ENCODE data around the gene SLC51B. TPM values are rescaled to one million over a fixed set of nuclear protein-coding genes. Genes with fewer than 3 reads are reported as not detected.

The SLC51B gene
- total RNA-seq, 1 donor from 2014 or later: not detected

DNA sequence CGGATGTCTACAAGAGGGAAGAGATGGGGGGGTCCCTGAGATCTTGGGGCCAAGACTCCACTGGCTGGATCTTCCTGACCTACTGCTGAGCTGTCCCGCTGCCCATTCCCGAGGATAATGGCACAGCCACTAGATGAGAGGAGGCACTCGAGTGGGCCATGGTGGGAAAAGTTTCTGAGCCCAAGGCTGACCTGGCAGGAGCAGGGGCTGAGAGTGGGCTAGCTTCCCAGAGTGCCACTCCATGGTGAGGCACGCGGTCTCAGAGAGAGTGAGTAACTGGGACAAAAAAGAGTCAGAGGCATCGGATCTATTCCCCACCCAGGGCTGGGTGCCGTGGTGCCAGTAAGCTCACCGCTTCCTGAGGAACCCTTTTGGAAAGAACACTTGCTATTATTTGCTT is 10.9 kb downstream of the SLC51B start:
- Mint-ChIP-seq H3K4me1 (ENCODE audit: unreplicated experiment) (peaks cover 16% of the 10 kb centered on the region), H3K27ac (ENCODE audit: unreplicated experiment) (no peak overlapping the region), H3K9me3 (ENCODE audit: unreplicated experiment) (no peaks in the 10 kb centered on the region), H3K36me3 (ENCODE audit: unreplicated experiment) (peaks cover 1% of the 10 kb centered on the region), H3K27me3 (ENCODE audit: unreplicated experiment) (no peaks in the 10 kb centered on the region), H3K4me3 (ENCODE audit: unreplicated experiment) (no peak overlapping the region)
- no peak for DNase-seq (ENCODE audit: extremely low spot score, unreplicated experiment)
- TF ChIP-seq, protein P1, sequence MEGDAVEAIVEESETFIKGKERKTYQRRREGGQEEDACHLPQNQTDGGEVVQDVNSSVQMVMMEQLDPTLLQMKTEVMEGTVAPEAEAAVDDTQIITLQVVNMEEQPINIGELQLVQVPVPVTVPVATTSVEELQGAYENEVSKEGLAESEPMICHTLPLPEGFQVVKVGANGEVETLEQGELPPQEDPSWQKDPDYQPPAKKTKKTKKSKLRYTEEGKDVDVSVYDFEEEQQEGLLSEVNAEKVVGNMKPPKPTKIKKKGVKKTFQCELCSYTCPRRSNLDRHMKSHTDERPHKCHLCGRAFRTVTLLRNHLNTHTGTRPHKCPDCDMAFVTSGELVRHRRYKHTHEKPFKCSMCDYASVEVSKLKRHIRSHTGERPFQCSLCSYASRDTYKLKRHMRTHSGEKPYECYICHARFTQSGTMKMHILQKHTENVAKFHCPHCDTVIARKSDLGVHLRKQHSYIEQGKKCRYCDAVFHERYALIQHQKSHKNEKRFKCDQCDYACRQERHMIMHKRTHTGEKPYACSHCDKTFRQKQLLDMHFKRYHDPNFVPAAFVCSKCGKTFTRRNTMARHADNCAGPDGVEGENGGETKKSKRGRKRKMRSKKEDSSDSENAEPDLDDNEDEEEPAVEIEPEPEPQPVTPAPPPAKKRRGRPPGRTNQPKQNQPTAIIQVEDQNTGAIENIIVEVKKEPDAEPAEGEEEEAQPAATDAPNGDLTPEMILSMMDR (IDR thresholded peaks at IDR 0.05): no peak

GRCh38 chr15:65056868-65057548 is 11.8 kb downstream of the SLC51B start:
- H3K27ac Mint-ChIP-seq (ENCODE audit: unreplicated experiment): no peak overlapping the region
- TF ChIP-seq, protein P1 (IDR thresholded peaks at IDR 0.05): no peak
- H3K4me1 Mint-ChIP-seq (ENCODE audit: unreplicated experiment): peaks cover 16% of the 10 kb centered on the region
- no peak for DNase-seq (ENCODE audit: extremely low spot score, unreplicated experiment)
- H3K27me3 Mint-ChIP-seq (ENCODE audit: unreplicated experiment): no peaks in the 10 kb centered on the region
- H3K4me3 Mint-ChIP-seq (ENCODE audit: unreplicated experiment): no peak overlapping the region
- H3K9me3 Mint-ChIP-seq (ENCODE audit: unreplicated experiment): no peaks in the 10 kb centered on the region
- peaks cover 1% of the 10 kb centered on the region for H3K36me3 Mint-ChIP-seq (ENCODE audit: unreplicated experiment)

DNA sequence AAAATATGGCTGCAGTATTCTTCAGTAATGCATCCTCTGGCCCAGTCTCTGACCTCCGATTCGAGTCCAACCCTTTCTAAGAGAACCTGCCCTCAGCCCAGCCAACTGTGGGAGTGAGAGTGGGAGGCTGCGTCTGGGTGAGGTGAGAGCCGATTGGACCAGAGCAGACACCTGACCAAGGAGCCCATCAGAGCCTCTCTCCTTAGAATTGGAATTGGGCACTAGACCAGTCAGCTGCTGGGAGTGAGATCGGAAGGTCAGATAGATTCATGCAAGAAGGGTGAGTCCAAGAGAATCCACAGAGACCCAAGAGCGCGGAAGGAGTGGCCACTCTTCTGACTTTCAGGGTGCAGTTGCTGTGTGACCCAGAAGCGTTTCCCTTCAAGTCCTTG is 12.4 kb downstream of the SLC51B start:
- Mint-ChIP-seq H3K27me3 (ENCODE audit: unreplicated experiment) (no peaks in the 10 kb centered on the region), H3K4me1 (ENCODE audit: unreplicated experiment) (peaks cover 16% of the 10 kb centered on the region), H3K36me3 (ENCODE audit: unreplicated experiment) (peaks cover 1% of the 10 kb centered on the region), H3K4me3 (ENCODE audit: unreplicated experiment) (no peak overlapping the region), H3K9me3 (ENCODE audit: unreplicated experiment) (no peaks in the 10 kb centered on the region), H3K27ac (ENCODE audit: unreplicated experiment) (no peak overlapping the region)
- DNase-seq (ENCODE audit: extremely low spot score, unreplicated experiment): no peak
- TF ChIP-seq, protein P1 (IDR thresholded peaks at IDR 0.05): no peak

GRCh38 chr15:65058394-65059368 is 13.5 kb downstream of the SLC51B start:
- H3K9me3 Mint-ChIP-seq (ENCODE audit: unreplicated experiment): no peaks in the 10 kb centered on the region
- TF ChIP-seq, protein P1 (IDR thresholded peaks at IDR 0.05): no peak
- peaks cover 16% of the 10 kb centered on the region for H3K4me1 Mint-ChIP-seq (ENCODE audit: unreplicated experiment)
- H3K4me3 Mint-ChIP-seq (ENCODE audit: unreplicated experiment): no peak overlapping the region
- DNase-seq (ENCODE audit: extremely low spot score, unreplicated experiment): no peak
- no peaks in the 10 kb centered on the region for H3K36me3 Mint-ChIP-seq (ENCODE audit: unreplicated experiment)
- H3K27me3 Mint-ChIP-seq (ENCODE audit: unreplicated experiment): peaks cover 2% of the 10 kb centered on the region
- no peak overlapping the region for H3K27ac Mint-ChIP-seq (ENCODE audit: unreplicated experiment)

- TF ChIP-seq, protein P1 (IDR thresholded peaks at IDR 0.05): no peak
- no peaks in the 10 kb centered on the region for H3K36me3 Mint-ChIP-seq (ENCODE audit: unreplicated experiment)
Observed at GRCh38 chr15:65059369-65059750, 14.2 kb downstream of the SLC51B start.

More at GRCh38 chr15:65059369-65059750, 14.2 kb downstream of the SLC51B start:
- Mint-ChIP-seq H3K4me1 (ENCODE audit: unreplicated experiment) (peaks cover 16% of the 10 kb centered on the region), H3K9me3 (ENCODE audit: unreplicated experiment) (no peaks in the 10 kb centered on the region), H3K27me3 (ENCODE audit: unreplicated experiment) (peaks cover 4% of the 10 kb centered on the region), H3K27ac (ENCODE audit: unreplicated experiment) (no peak overlapping the region), H3K4me3 (ENCODE audit: unreplicated experiment) (no peak overlapping the region)
- no peak for DNase-seq (ENCODE audit: extremely low spot score, unreplicated experiment)

All from osteocyte (in vitro differentiated cells).